Stimulated activated CD8-positive, alpha-beta memory T cell treated with anti-CD3 and anti-CD28 coated beads, Interleukin-7, amount 100 ng/mL, for 1 hour (primary cell): ENCODE data around the gene TECTA.
"Not testable (repeated sequence)": the region's sequence is repeated elsewhere in the genome, so short reads cannot be mapped to it uniquely, and the experiment has no call there.

Experiments used
- DNase-seq, 2 donors: peaks; one replicate each; pipeline ENCODE4 v3.0.0-alpha.2; 2020; ENCODE audit warnings: low read depth in 2 of 2

Gene TECTA

GRCh38 chr11:121090145-121090721 lies 10.8 kb upstream of the TECTA start:
- DNase-seq = no peak

GRCh38 chr11:121091492-121092152 lies 9.4 kb upstream of the TECTA start:
- no peak for DNase-seq

GRCh38 chr11:121095561-121095960 lies 5.5 kb upstream of the TECTA start:
- no peak for DNase-seq

- DNase-seq = no peak
Observed at GRCh38 chr11:121099364-121099763, 1.7 kb upstream of the TECTA start.

- no peak for DNase-seq
Observed at GRCh38 chr11:121099885-121100284, 1.2 kb upstream of the TECTA start.

- no peak for DNase-seq
Observed at GRCh38 chr11:121104312-121104762, 3.3 kb downstream of the TECTA start.

- no peak for DNase-seq
Observed at GRCh38 chr11:121105063-121105480, 4.0 kb downstream of the TECTA start.

- no peak for DNase-seq
Observed at GRCh38 chr11:121105481-121106195, 4.6 kb downstream of the TECTA start.

GRCh38 chr11:121106812-121107211 lies 5.8 kb downstream of the TECTA start:
- DNase-seq = no peak

GRCh38 chr11:121108413-121108812 lies 7.4 kb downstream of the TECTA start:
- DNase-seq = no peak

GRCh38 chr11:121109471-121109870 lies 8.4 kb downstream of the TECTA start:
- DNase-seq = no peak

- no peak for DNase-seq
Observed at GRCh38 chr11:121109916-121110586, 9.0 kb downstream of the TECTA start.

GRCh38 chr11:121110871-121111724 lies 10.1 kb downstream of the TECTA start:
- DNase-seq = no peak

- DNase-seq = no peak
Observed at GRCh38 chr11:121112498-121113455, 11.7 kb downstream of the TECTA start.

GRCh38 chr11:121113611-121114010 lies 12.6 kb downstream of the TECTA start:
- no peak for DNase-seq

GRCh38 chr11:121115024-121115423 lies 14.0 kb downstream of the TECTA start:
- DNase-seq = not testable (repeated sequence)

- no peak for DNase-seq
Observed at GRCh38 chr11:121117788-121118187, 16.7 kb downstream of the TECTA start.

- DNase-seq = no peak
Observed at GRCh38 chr11:121119440-121119839, 18.4 kb downstream of the TECTA start.

GRCh38 chr11:121122328-121122727 lies 21.3 kb downstream of the TECTA start:
- DNase-seq = no peak

- DNase-seq = no peak
Observed at GRCh38 chr11:121123496-121124069, 22.5 kb downstream of the TECTA start.
